GM12878 (cell line): Measurements from ENCODE around the gene PCARE. TPM values are rescaled to one million over a fixed set of nuclear protein-coding genes. Genes with fewer than 3 reads are reported as not detected.

ENCODE experiments used
- ATAC-seq: fragments of 200-7000 bp; cut with Tn5 transposase; 3 replicates; pipeline ENCODE4 v1.9.1; 2020; ENCODE audit warnings: mild to moderate bottlenecking, moderate library complexity
- BruUV-seq: library from RNA; stranded (reverse); fragments of 400-500 nt; replicated peaks from 2 replicates; lab custom pipeline; 2021; lab: Mats Ljungman, UMichigan
- CTCF ChIA-PET: fragments of 300-600 bp; sonication (Branson Sonifier 250); formaldehyde crosslinking; extraction: SDS; loops from one replicate; lab custom pipeline; 2021; ENCODE audit warnings: inconsistent platforms; lab: Yijun Ruan, JAX
- POLR2A ChIA-PET: fragments of 350-600 bp; formaldehyde crosslinking; extraction: SDS; loops from one replicate; lab custom pipeline; 2021; ENCODE audit warnings: inconsistent platforms; lab: Charles Lee
- RAD21 ChIA-PET: fragments of 300-600 bp; sonication (Branson Sonifier 250); formaldehyde crosslinking; loops from one replicate; lab custom pipeline; 2023; ENCODE audit warnings: antibody characterized with exemption; ENCODE audit not compliant: unreplicated experiment; lab: Charles Lee
- SMC1A ChIA-PET: fragments of 300-600 bp; sonication (Branson Sonifier 250); formaldehyde crosslinking; loops from one replicate; lab custom pipeline; 2023; ENCODE audit not compliant: unreplicated experiment, uncharacterized antibody; lab: Charles Lee
- DNase-seq: peaks from one replicate; pipeline ENCODE4 v3.0.0-alpha.2; 2011; ENCODE audit warnings: low read depth, low spot score
- FAIRE-seq: peaks from 3 replicates; lab custom pipeline; 2011; peaks lifted over from hg19 to GRCh38; lab: Jason Lieb, UNC
- H2AFZ ChIP-seq: 2 replicates; pipeline ENCODE4 v1.6.0; 2011; ENCODE audit warnings: low read depth, low read length, control low read depth; ENCODE audit not compliant: control insufficient read depth
- H3K27ac ChIP-seq: 2 replicates; pipeline ENCODE4 v1.5.1; 2011; ENCODE audit warnings: control low read depth; ENCODE audit not compliant: control insufficient read depth, insufficient read depth
- H3K27me3 ChIP-seq, 2 experiments: replicated peaks in 1 of 2; 2 replicates each; pipeline versions ENCODE4 v1.6.0 to v1.6.1; 2011; ENCODE audit warnings: low read length in 1 of 2; ENCODE audit not compliant: control insufficient read depth in 2 of 2, insufficient read depth in 2 of 2
- H3K36me3 ChIP-seq, 2 experiments: 2 replicates each; pipeline ENCODE4 v1.5.1; 2011; ENCODE audit warnings: low read length in 1 of 2; ENCODE audit not compliant: control insufficient read depth in 2 of 2, insufficient read depth in 2 of 2
- H3K4me1 ChIP-seq: 2 replicates; pipeline ENCODE4 v1.6.1; 2011; ENCODE audit warnings: mild to moderate bottlenecking, low read length, moderate library complexity, mixed read lengths; ENCODE audit not compliant: control insufficient read depth, insufficient read depth
- H3K4me2 ChIP-seq: 2 replicates; pipeline ENCODE4 v1.6.0; 2011; ENCODE audit warnings: control low read depth; ENCODE audit not compliant: control insufficient read depth, insufficient read depth
- H3K4me3 ChIP-seq: fragments of 200-600 bp; sonication (generic); 2 replicates; pipeline ENCODE4 v1.5.1; 2016
- H3K79me2 ChIP-seq: 2 replicates; pipeline ENCODE4 v1.6.0; 2011; ENCODE audit warnings: low read length; ENCODE audit not compliant: control insufficient read depth, insufficient read depth
- H3K9ac ChIP-seq: 2 replicates; pipeline ENCODE4 v1.8.0; 2011; ENCODE audit warnings: low read length, control low read depth, mixed read lengths; ENCODE audit not compliant: control insufficient read depth, insufficient read depth
- H3K9me3 ChIP-seq: replicated peaks from 3 replicates; pipeline ENCODE4 v1.5.1; 2011; ENCODE audit warnings: mild to moderate bottlenecking, low read length; ENCODE audit not compliant: control insufficient read depth, insufficient read depth
- H4K20me1 ChIP-seq: 2 replicates; pipeline ENCODE4 v1.6.0; 2011; ENCODE audit not compliant: control insufficient read depth, insufficient read depth
- BCL11A ChIP-seq: IDR thresholded peaks from 2 replicates; pipeline ENCODE4 v1.6.1; 2011; ENCODE audit warnings: low read depth, low read length
- CHD4 ChIP-seq: fragments of 200-600 bp; sonication (generic); IDR thresholded peaks from 2 replicates; pipeline ENCODE4 v1.6.1; 2016; ENCODE audit warnings: mild to moderate bottlenecking
- ESRRA ChIP-seq: IDR thresholded peaks from 2 replicates; pipeline ENCODE4 v1.6.1; 2012; ENCODE audit warnings: mild to moderate bottlenecking, low read length, improper control_type of control experiment
- JUND ChIP-seq: IDR thresholded peaks from 2 replicates; pipeline ENCODE4 v1.6.1; 2012; ENCODE audit warnings: low read depth, mild to moderate bottlenecking, low read length, improper control_type of control experiment, moderate library complexity
- LARP7 ChIP-seq: fragments of 450-650 bp; IDR thresholded peaks from 2 replicates; pipeline ENCODE4 v1.6.1; 2017; ENCODE audit warnings: mild to moderate bottlenecking
- NFXL1 ChIP-seq: fragments of 450-650 bp; IDR thresholded peaks from 2 replicates; pipeline ENCODE4 v1.6.1; 2017; ENCODE audit warnings: antibody characterized with exemption, mild to moderate bottlenecking, borderline replicate concordance
- PAX5 ChIP-seq: IDR thresholded peaks from 2 replicates; pipeline ENCODE4 v1.6.1; 2011; ENCODE audit warnings: low read depth, low read length, borderline replicate concordance
- SIX5 ChIP-seq: IDR thresholded peaks from 2 replicates; pipeline ENCODE4 v1.6.1; 2011; ENCODE audit warnings: mild to moderate bottlenecking, low read depth, low read length, moderate library complexity; ENCODE audit not compliant: severe bottlenecking
- SRF ChIP-seq, 2 experiments: IDR thresholded peaks; 2 replicates each; pipeline ENCODE4 v1.6.1; 2011; ENCODE audit warnings: low read depth in 2 of 2, low read length in 2 of 2, mild to moderate bottlenecking in 1 of 2, moderate library complexity in 1 of 2
- STAT3 ChIP-seq: IDR thresholded peaks from 2 replicates; pipeline ENCODE4 v1.6.1; 2011; ENCODE audit warnings: low read depth, low read length, improper control_type of control experiment
- SUZ12 ChIP-seq: fragments of 200-600 bp; sonication (generic); IDR thresholded peaks from one replicate; pipeline ENCODE4 v1.6.1; 2018; ENCODE audit warnings: antibody characterized with exemption, mild to moderate bottlenecking; ENCODE audit not compliant: unreplicated experiment
- YY1 ChIP-seq: IDR thresholded peaks from 2 replicates; pipeline ENCODE4 v1.6.1; 2011; ENCODE audit warnings: low read depth, mild to moderate bottlenecking, low read length
- WGBS: methylation state at CpG from one replicate; pipeline ENCODE4 v1.1.6; 2016; ENCODE audit warnings: low lambda C conversion rate; ENCODE audit not compliant: insufficient replicate concordance, insufficient coverage; ENCODE audit errors: missing lambda C conversion rate; 5-methylcytosine and 5-hydroxymethylcytosine counted together
- in situ Hi-C: fragments of 300-500 bp; cut with MboI; formaldehyde crosslinking; loops from 9 replicates; pipeline ENCODE4 v1.14.3; 2018; ENCODE audit warnings: mixed read lengths
- intact Hi-C: fragments of 100-400 bp; cut with micrococcal nuclease; formaldehyde crosslinking; loops from one replicate; pipeline ENCODE4 v1.14.2; 2022; ENCODE audit not compliant: unreplicated experiment
- polyA plus RNA-seq, 11 experiments: library from polyadenylated mRNA; depleted of rRNA in 4 of 11; unstranded in 6 of 11; stranded (reverse) in 5 of 11; fragments of >200 nt; fragmentation: Nextera tagmentation in 4 of 11; fragmentation: Illumina TruSeq in 1 of 11; extraction: Ambion mirVana in 4 of 11; extraction: Trizol in 1 of 11; gene quantifications; 1 replicate in 1 of 11; 2 replicates in 10 of 11; pipeline versions ENCODE4 v1.2.1 to v1.2.3, GENCODE V29; 2011 to 2016; ENCODE audit warnings: inconsistent platforms in 2 of 11, missing spikeins in 2 of 11, low read depth in 1 of 11
- total RNA-seq, 4 experiments: library from RNA; depleted of rRNA in 3 of 4; stranded (reverse); fragments of >200 nt in 3 of 4; fragmentation: Illumina TruSeq in 1 of 4; extraction: Trizol in 1 of 4; gene quantifications; 2 replicates each; pipeline versions ENCODE4 v1.2.1 to v1.2.3, GENCODE V29; 2013 to 2021
- TF ChIP-seq, protein P1 (sequence below): IDR thresholded peaks from 2 replicates; pipeline ENCODE4 v1.6.1; 2012; ENCODE audit warnings: improper control_type of control experiment, low read depth, low read length; ENCODE audit not compliant: insufficient replicate concordance
- TF ChIP-seq, protein P2 (sequence below): IDR thresholded peaks from 2 replicates; pipeline ENCODE4 v1.6.1; 2011; ENCODE audit warnings: mild to moderate bottlenecking, low read depth, low read length, moderate library complexity; ENCODE audit not compliant: insufficient replicate concordance

PCARE gene
- total and polyA plus RNA-seq, 10 of the 15 experiments (the other 5 are each of a cell fraction or from before 2014, with no cell fraction given): 0.04 to 0.08 (median 0.06) TPM; not detected in 5

DNA sequence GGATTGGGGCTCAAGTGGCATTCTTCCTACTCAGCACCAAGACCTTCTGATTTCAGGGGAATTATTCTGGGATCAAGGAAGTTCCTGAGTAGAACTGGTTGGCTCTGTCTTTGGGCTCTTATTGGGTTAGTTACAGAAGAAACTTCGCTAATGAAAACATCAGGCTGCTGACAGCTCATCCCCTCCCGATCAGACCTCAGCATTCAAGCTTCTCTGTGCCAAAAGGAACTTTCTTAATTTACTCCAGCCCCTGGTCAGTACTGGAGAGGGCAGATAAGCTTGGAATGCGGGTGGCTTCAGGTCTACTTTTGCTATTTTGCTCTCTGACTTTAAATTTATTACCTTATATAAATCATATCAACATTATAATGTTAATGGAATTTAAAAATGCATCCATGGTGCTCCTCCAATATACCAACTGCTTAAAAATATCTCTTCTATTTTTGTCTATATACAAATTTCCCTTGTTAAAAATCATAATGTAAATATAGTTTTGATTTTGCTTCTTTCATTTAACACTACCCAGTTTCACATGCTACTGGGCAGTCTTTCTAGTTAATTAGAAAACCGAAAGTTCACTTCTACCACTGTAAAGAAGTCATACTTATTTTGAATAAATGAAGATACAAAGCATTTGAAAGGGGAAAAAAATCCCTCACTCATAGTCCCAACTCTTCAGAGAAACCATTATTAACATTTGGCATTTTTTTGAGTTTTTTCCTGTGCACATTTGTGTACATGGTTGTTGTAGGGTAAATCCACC, 34.4 kb downstream of the PCARE start (continued):
- TF ChIP-seq CHD4 (no peak), SUZ12 (no peak), SIX5 (no peak), LARP7 (no peak), YY1 (no peak)

DNA sequence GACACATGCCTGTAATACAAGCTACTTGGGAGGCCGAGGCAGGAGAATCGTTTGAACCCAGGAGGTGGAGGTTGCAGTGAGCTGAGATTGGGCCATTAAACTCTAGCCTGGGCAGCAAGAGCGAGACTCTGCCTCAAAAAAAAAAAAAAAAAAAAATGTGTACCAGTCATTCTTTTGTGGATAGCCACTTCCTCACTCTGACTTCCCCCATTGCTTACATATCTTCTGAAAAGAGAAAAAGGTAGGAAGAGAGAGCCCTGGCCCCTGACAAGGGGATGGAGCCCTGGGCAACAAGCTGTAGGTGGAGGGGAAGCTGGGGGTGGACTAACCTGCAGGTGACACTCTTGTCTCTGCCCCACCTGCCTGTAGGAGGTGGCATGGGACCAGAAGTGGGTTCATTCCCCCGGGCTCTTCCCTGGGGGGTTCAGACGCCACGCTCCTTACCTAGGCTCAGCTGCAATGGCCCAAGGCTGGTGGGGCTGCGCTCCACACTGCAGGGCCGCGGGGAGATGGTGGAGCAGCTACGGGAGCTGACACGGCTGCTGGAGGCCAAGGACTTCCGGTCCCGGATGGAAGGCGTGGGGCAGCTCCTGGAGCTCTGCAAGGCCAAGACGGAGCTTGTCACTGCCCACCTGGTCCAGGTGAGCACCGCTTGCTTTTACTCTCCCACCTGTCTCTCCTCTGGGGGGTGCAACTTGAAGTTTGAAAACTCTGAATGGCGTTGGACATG, 39.1 kb downstream of the PCARE start:
- WGBS: 65% methylated on average over 17 of the region's 17 CpGs
- Histone ChIP-seq H3K4me1 (peaks cover 8% of the 10 kb centered on the region), H3K79me2 (no peaks in the 10 kb centered on the region), H3K4me2 (no peak overlapping the region), H3K27me3 (no peaks in the 10 kb centered on the region), H2AFZ (no peak overlapping the region), H3K4me3 (no peak overlapping the region), H3K36me3 (no peaks in the 10 kb centered on the region), H3K9ac (no peak overlapping the region), H4K20me1 (no peaks in the 10 kb centered on the region), H3K9me3 (no peaks in the 10 kb centered on the region), H3K27ac (no peak overlapping the region)
- POLR2A ChIA-PET: interaction anchor here (0.6 kb wide), 2 partner anchors 370 to 819 kb away, joined by 4 to 7 read pairs; no protein-coding TSS in a partner anchor
- DNase-seq (no peak), FAIRE-seq (no peak), ATAC-seq (no peak)
- in situ Hi-C loops: no loop called here
- intact Hi-C loops: no loop called here
- CTCF ChIA-PET: no interaction called here
- no TSS peak for BruUV-seq
- SMC1A ChIA-PET: interaction anchor here (1.0 kb wide), 1 partner anchor 62 kb away, joined by 3 read pairs; no protein-coding TSS in a partner anchor
- RAD21 ChIA-PET: no interaction called here
- no peak for TF ChIP-seq BCL11A
- TF ChIP-seq, protein P1, sequence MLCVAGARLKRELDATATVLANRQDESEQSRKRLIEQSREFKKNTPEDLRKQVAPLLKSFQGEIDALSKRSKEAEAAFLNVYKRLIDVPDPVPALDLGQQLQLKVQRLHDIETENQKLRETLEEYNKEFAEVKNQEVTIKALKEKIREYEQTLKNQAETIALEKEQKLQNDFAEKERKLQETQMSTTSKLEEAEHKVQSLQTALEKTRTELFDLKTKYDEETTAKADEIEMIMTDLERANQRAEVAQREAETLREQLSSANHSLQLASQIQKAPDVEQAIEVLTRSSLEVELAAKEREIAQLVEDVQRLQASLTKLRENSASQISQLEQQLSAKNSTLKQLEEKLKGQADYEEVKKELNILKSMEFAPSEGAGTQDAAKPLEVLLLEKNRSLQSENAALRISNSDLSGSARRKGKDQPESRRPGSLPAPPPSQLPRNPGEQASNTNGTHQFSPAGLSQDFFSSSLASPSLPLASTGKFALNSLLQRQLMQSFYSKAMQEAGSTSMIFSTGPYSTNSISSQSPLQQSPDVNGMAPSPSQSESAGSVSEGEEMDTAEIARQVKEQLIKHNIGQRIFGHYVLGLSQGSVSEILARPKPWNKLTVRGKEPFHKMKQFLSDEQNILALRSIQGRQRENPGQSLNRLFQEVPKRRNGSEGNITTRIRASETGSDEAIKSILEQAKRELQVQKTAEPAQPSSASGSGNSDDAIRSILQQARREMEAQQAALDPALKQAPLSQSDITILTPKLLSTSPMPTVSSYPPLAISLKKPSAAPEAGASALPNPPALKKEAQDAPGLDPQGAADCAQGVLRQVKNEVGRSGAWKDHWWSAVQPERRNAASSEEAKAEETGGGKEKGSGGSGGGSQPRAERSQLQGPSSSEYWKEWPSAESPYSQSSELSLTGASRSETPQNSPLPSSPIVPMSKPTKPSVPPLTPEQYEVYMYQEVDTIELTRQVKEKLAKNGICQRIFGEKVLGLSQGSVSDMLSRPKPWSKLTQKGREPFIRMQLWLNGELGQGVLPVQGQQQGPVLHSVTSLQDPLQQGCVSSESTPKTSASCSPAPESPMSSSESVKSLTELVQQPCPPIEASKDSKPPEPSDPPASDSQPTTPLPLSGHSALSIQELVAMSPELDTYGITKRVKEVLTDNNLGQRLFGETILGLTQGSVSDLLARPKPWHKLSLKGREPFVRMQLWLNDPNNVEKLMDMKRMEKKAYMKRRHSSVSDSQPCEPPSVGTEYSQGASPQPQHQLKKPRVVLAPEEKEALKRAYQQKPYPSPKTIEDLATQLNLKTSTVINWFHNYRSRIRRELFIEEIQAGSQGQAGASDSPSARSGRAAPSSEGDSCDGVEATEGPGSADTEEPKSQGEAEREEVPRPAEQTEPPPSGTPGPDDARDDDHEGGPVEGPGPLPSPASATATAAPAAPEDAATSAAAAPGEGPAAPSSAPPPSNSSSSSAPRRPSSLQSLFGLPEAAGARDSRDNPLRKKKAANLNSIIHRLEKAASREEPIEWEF: no peak
- no peak for TF ChIP-seq ESRRA
- TF ChIP-seq, protein P2, sequence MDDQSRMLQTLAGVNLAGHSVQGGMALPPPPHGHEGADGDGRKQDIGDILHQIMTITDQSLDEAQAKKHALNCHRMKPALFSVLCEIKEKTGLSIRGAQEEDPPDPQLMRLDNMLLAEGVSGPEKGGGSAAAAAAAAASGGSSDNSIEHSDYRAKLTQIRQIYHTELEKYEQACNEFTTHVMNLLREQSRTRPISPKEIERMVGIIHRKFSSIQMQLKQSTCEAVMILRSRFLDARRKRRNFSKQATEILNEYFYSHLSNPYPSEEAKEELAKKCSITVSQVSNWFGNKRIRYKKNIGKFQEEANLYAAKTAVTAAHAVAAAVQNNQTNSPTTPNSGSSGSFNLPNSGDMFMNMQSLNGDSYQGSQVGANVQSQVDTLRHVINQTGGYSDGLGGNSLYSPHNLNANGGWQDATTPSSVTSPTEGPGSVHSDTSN: no peak
- TF ChIP-seq JUND: no peak
- TF ChIP-seq SRF (IDR thresholded peaks at IDR 0.05; ENCODE audit: low read depth in 2 of 2, low read length in 2 of 2): no peak
- TF ChIP-seq NFXL1: no peak
- no peak for TF ChIP-seq CHD4
- TF ChIP-seq STAT3: no peak
- TF ChIP-seq PAX5: no peak
